HT1080 (cell line): ENCODE measurements around the gene SENP5. TPM values are rescaled to one million over a fixed set of nuclear protein-coding genes. Genes with fewer than 3 reads are reported as not detected.

Experiments
- DNase-seq: peaks from one replicate; pipeline ENCODE4 v3.0.0-alpha.2; 2015; ENCODE audit warnings: low read depth
- total RNA-seq: library from RNA; depleted of rRNA; stranded (reverse); fragments of >200 nt; shearing (Covaris generic); gene quantifications from 2 replicates; pipeline ENCODE4 v1.2.3, GENCODE V29; 2014; rRNA removed

Gene SENP5
- total RNA-seq, 1 experiment from 2014 or later, result 57.3 TPM

DNA sequence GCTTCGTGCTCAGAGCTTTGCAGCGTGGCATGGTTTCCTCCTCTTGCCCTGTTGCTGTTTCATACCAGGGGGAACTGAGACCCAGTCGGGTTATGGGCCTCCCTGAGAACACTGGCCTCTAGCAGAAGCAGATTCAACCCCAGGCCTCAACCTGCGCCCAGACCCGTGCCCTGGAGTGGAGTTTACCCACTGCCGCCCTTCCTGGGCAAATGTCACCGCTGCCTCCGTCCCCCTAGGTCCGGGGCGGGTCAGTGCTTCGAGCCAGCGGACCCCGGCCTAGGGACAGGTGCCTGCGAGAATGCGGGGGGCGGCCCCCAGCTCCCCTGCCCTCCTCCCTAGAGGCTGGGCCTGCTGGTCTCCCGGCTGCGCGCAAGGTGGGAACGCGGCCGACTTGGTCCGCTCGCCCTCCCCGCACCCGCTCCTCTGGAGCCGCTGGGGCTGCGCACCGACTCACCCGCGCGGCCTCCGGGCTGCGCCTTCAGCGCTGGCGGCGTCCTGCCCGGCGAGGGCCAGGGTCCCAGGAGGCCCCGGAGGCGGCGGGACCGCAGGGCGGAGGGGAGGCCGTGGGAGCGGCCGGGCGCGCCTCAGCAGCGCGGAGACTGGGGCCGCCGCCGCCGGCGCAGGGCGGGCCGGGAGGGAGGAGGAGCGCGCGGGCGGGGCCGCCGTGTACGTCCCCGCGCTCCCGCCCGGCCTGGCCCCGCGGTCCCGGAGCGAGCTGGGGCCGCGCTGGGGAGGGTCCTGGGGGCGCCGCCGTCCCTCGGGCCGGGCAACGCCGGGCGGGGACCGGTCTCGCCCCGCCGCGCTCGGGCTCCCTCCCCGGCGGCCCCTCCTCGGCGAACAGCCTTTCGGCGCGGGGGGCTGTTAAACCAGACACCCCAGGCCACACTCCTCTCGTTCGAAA lies 100.8 kb downstream of the SENP5 start, which contains the start of gene PIGZ:
Gene PIGZ (minus strand): TSS at position 601 of the 901 bp plus-strand sequence. CDS start 16,802 bp downstream, outside the sequence.
- DNase-seq, result no peak

DNA sequence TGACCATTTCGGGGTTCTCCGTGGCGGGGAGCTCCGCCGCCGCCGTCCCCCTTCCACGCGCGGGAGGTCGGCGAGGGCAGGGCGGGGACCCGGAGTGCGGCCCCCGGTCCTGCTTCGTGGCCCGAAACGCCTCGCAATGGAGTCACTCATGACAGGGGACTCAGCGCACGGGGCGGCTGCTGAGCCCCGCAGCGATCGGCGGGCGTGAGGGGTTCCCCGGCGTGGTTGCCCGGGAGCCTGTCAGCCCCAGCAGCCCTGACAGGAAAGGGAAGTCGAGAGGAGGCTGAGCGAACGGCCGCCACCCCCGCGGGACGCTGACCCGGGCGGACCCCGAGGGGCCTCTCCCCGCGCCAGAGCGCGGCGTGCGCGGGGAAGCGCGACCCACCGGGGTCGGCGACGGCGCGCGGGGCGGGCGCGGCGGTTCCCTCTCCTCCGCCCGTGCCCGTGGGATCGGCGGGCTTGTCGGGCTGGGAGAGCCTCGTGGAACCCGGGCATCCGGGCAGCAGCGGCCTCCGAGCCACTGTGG lies 101.5 kb downstream of the SENP5 start:
- DNase-seq, result no peak

DNA sequence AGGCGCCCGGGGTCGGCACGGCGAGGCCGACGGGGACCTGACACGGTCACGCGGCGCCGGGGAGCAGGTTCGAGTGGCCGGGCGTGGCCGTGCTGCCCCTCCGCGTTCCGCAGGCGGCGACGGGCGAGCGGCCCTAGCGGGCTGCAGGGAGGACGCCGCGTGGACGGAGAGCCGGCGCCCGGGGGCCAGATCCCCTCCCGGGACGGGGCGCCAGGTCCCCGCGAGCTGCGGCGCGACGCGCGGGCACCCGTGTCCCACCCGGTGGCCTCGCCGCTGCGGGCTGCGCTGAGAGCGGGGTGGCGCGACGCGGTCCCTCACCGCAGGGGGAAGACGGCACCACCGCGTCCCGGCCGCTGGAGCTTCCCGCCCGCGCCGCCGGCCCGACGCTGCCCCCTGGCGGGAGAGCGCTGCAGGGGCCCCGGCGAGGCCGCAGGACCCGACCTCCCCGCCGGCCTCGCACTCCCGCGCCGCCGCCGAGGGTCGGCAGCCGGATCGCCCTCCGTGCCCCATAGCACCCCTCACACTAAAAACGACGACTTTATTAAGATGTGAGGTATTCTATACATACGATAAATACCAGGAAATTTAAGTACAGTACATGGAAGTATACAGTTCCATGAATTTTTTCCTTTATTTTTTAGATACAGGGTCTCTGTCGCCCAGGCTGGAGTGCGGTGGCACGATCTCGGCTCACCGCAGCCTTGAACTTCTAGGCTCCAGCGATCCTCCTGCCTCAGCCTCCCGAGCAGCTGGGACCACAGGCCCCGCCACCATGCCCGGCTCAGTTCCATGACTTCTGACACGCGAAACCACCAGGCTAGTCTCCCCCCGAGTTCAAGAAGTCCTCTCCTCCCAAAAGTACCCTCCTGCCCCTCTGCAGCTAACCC lies 102.2 kb downstream of the SENP5 start:
- DNase-seq, result peak; percentile 54

DNA sequence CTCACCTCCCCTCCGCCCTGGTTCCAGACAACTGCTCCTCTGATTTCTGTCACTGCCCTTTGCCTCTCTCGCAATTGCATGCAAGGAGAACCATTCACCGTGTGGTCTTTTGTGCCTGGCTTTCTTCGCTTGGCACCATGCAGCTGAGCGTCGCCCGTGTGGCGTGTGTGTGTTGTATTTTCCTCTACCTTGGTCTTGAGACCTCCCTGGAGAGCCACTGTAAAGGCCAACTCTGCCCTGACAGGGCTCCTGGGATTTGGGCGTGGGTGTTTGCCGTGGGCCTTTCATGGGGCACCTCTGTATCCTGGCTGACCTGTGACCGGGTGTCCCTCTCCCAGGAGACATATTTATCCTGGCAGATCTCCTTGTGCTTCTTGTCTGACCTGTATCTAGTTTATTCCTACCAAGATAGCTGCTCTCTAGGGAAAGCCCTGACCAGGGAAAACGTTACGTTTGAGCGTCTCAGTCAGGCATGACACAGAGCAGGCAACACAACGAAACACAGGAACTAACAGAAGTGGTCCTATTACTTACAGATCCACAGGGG lies 102.9 kb downstream of the SENP5 start:
- DNase-seq, result no peak

DNA sequence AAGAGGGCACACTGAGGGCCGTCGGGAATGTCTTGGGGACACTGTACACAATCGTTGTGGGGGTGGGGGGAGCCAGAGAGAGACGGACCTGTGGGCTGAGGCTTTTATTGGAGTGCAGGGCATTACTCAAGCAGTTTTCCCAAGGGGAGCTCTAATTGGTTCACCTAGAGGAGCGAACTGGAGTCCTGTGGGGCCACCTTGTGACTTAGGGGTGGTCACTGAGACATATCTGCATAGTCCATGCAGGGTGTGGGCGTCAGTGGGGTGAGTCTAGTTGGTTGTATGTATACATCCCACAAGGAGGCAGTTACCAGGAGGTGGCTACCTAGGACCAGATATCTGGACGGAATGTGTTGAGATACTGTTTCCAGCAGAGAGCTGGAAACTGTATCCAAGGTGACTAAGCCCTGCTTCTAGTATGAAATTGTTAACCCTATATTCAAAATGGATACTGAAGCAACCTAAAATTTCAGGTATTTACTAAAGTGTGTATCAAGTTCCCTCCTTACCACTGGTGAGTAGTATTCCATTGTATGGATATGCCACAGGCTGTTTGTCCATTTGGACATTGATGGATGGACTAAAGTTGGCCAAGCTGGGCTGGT lies 103.5 kb downstream of the SENP5 start:
- peak; percentile 56 for DNase-seq

DNA sequence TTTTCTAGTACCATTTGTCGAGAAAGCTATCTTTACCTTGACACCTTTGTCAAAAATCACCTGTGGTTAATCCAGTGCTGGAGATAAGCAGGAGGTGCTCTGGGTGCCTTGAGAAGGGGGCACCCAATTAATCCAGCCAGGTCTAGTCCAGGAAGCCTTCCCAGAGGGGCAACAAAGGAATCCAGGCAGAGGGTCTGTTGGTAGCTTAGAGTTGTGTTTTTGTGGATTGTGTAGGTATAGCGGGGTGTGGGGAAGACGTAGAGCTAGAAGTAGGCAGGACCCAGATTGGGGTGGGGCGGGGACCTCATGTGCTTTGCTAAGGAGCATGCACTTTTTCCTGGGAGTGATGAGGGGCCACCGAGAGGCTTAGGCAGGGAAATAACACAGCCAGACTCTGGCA lies 106.9 kb downstream of the SENP5 start:
- no peak for DNase-seq

DNA sequence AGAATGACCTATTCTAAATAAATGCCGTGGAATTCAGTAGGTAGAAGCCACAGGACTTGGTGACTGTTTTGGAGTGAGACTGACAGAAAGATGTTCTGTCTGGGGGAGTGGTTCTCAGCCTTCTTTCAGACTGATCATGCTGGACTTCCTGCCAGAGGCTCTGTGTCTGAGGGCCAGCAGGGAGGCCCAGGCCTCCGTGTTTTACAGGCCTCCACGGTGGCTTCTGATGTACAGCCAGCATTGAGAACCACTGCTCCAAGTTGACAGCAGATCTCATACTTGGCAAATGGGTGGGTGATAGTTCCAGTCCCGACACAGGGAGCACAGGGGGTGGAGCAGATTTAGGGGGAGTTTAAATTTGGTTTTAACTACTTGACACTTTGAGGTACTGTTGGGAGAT lies 107.6 kb downstream of the SENP5 start:
- no peak for DNase-seq

DNA sequence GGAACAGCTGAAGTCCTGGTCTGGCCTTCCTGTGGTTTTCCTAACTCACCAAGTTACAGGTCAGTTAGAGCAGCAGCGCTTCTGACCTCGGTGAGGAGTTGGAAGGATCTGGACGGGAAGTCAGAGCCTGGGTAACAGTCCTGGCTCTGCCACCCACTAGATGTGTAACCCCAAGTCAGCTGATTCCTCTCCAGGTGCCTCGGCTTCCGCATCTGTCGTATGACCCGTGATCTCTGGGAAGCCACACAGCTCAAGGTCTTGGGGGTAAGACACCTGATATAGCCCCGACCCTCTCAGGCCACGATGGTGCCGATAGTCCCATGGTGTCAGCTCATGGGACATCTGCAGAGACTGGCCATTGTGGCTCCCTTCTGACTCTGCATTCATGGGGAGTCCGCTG lies 109.2 kb downstream of the SENP5 start:
- DNase-seq, result no peak

DNA sequence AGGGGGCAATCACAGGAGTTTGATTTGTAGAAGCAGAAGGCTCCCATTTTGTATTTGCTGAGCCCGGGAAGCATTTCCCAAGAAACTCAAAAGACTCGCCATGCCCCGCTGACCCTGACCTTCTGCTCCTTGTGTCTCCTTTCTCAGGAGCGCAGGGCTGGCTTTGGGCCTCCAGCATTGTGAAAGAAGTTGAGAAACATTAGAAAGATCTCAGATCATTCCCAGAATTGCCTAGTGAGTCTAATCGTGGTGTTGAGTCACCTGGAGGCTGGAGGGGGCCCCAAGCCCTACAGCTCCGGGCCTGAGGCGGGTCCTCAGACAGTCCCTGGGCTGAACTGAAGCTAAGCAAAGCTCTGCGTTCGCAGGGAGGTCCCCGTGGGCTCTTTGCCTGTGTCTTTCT lies 111.8 kb downstream of the SENP5 start:
- no peak for DNase-seq

DNA sequence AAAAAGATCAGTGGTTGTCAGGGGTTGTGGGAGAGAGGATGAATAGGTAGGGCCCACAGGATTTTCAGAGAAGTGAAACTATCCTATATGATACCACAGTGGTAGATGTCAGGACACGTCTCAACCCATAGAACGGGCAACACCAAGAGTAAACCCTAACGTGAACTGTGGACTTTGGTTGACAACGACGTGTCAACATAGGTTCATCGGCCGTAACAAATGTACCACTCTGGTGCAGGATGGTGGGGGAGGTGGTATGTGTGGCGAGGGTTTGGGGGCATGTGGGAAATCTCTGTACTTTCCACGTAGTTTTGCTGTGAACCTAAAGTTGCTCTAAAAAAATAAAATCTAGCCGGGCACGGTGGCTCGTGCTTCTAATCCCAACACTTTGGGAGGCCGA lies 113.9 kb downstream of the SENP5 start:
- no peak for DNase-seq

DNA sequence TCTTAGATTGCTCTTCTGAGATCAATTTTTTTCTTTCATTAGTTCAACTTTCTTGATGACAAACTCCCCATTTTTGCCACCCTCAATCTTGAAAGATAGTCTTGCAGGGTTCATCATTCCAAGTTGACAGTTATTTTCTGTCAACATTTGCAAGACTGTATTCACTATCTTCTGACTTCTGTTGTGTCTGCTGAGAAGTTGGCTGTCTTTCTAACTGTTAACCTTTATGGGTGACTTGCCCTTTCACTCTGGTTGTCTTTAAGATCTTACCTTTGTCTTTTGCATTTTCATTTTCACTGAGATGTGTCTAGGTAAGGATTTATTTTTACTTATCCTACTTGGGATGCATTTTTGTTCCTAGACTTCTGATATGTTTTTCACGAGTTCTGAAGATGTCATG lies 115.5 kb downstream of the SENP5 start:
- no peak for DNase-seq

Other genes with a start within 250 kb of the SENP5 start
- gene NRROS, start 228.2 kb upstream of the SENP5 start, total RNA-seq, result 4.0 and 7.1 TPM in 2 replicates
- 2.1 and 2.7 TPM in 2 replicates for gene CEP19, start 155.7 kb upstream of the SENP5 start, total RNA-seq
- 33.6 and 37.0 TPM in 2 replicates for gene PIGX, start 155.5 kb upstream of the SENP5 start, total RNA-seq
- 37.8 and 53.9 TPM in 2 replicates for gene PAK2, start 128.1 kb upstream of the SENP5 start, total RNA-seq
- 118 and 133 TPM in 2 replicates for gene NCBP2, start 74.6 kb downstream of the SENP5 start, total RNA-seq
- 0.67 and 0.98 TPM in 2 replicates for gene PIGZ, start 100.9 kb downstream of the SENP5 start, total RNA-seq
- gene MELTF, start 161.9 kb downstream of the SENP5 start, total RNA-seq, result 86.3 and 97.0 TPM in 2 replicates